DMS153 (cell line): ENCODE data around the gene DUSP22.

Experiments
- DNase-seq: peaks from one replicate; lab custom pipeline; 2025; lab: John Stamatoyannopoulos, UW

The DUSP22 gene

DNA sequence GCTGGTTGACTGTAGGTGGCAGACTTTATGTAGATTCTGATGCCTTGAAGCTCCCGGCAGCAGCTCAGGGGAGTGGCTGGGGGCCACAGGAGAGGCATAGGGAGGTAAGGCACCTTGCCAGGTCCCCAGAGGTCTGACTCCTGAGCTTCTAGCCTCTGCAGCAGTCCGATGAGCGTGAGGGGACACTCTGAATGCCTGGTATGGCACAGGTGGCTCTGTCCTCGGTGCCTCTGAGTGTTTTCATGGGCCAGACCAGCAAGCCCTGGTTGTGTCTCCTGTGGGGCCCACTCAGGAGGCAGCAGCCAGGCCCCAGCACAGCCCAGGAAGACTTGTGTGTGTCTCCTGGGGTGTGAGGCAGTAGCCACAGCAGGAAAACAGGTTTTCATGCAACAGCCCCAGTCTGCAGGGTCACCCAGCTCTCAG lies 59.6 kb downstream of the DUSP22 start:
- no peak for DNase-seq

- DNase-seq: no peak
These were observed 60.2 kb downstream of the DUSP22 start for GRCh38 chr6:352474-352873.

GRCh38 chr6:352896-353470 lies 60.7 kb downstream of the DUSP22 start:
- no peak for DNase-seq

DNA sequence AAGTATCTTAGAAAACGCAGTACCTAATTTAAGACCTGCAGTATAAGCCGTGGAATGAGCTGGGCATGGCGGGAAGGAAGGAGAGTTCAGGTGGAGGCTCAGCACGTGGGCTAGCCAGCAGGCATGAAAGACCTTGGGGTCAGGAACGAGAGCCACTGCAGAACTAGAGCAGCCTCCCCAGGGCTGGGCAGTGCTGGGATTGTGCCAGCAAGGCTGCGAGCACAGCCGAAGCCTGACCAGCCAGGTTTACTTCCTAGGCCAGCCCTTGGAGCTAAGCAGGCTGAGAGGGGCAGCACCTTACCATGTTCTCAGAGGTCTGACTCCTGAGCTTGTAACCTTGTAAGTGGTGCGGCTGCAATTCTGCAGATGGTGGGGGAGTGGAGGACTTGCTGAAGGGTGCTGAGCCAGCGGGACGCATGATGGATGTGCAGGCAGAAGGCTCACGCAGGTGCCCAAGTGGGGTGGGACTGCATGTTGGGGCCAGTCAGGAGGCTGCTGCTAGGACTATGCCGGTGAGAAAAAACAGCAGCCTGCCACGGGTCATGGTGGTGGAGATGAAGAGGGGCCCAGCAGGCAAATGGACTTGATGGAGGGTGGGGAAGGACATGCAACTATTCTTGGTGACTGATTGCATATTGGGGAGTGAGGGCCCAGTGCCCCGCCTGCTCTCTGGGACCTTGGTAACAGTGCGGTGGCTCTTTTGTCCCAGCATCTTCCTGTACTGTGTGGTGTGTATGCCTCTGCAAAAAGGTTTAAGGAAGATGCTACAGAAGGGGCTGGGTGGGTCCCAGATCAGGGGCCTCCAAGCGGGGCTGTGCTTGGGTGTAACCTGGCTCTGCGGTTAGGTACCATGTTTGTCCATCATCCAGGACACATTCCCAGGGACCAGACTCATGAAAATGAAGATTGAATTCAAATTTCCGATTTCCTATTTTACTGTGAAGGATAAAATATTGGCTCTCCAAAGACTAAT lies 61.6 kb downstream of the DUSP22 start:
- DNase-seq: no peak

DNA sequence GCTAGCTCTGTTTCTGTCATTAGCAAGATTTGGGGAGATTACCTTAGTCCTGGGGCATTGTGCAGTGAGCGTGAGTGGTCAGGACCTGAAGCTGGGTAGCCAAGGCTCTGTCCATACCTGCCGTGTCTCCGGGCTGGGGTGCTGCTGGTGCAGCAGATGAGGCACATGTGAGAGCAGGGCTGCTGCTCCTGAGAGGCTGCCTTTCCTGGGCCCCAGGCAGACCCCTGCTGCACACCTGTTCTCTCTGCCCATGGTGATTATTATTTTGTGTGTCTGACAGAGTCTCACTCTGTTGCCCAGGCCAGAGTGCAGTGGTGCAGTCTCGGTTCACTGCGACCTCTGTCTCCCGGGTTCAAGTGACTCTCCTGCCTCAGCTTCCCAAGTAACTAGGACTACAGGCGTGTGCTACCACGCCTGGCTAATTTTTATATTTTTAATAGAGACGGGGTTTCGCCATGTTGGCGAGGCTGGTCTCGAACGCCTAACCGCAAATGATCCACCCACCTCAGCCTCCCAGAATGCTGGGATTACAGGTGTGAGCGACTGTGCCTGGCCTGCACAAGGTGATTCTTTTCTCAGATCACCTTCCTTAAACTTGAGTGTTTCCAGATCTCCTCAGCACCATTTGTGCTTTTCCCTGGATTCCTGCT lies 62.5 kb downstream of the DUSP22 start:
- DNase-seq: no peak

DNA sequence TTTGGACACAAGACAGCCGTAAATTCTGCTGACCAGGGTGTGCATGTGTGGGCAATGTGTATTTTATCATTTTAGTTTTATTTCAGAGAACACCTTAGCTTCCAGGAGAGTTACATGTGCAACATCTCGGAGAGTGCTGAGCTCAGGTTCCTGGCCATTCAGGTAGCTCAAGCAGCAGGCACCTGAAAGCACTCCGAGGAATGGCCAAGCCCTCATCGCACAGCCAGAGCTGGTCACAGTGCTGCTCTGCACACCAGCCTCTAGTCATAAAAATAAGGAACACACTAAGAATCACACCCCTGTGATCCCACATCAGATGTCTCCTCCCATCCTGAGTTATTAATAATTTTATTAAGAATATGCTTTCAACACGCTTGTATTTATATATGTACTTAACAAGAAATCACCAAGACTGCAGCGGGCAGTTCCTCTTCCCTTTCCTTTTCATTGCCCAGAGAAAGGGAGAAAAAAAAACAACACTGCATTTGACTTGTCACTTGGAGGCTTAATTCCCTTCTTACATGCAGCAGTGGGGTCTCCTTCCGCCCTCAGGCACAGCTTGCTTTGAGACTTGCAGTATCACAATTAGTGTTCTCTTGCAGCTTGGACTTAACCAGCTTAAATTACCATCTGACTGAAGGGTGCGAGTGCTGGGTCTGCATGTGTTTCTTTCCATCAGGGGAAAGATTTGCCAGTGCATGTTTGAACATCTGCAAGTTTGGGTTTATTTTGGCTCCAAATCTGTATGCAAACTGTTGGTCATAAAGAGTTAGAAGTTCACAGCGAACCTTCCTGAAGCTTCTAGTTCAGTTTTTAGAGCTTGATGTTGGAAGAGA lies 63.3 kb downstream of the DUSP22 start:
- no peak for DNase-seq

- DNase-seq: no peak
These were observed 64.6 kb downstream of the DUSP22 start for GRCh38 chr6:356828-357251.

DNA sequence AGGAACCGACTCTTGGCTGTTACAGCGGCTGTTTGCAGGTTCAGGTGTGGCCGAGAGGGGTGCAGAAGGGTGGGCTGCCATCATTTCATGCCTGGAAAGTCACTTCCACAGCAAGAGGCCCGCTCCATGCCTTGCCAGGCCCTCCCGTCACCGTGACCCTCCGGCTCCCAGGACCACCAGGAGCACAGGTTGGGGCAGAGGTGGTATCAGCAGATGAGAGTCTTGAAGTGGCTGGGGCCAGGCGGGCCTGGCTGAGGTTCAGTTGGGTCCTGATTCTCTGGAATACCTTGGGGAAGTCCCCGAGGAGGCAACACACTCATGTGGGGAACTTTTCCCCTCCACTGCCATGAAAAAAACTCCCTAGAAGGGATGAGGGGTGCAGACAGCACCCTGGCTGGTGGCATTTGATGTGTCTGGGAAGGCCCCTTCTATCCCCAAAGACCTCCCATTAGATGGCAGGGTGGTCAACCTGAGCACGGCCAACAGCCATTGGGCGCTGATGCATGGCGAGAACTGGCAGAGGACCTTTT lies 65.0 kb downstream of the DUSP22 start:
- DNase-seq: no peak

DNA sequence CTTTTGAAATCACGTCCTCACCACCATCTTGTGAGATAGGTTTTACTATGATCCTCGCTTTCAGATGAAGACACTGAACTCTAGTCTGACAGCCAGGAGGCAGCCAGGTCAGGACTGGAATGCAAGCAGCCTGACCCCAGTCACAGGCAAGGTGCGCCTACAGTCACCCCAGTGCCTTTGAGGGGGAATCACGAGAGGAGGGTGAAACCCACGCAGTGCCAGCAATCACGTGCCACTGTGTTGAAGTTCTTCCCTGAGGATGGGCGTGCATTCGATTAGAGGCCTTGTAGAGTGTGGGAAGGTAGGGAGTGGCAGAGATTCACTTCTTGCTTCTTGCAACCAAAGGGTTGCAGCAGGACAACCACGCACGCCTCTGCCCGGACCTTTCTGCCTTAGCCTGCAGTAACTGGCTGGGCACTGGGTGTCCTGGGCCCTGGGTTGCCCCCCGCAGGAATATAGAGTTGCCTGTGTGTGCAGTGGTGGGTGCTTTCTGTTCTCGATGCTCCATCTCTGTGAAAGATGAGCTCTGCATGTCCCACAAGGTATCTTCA lies 65.6 kb downstream of the DUSP22 start:
- DNase-seq: no peak

DNA sequence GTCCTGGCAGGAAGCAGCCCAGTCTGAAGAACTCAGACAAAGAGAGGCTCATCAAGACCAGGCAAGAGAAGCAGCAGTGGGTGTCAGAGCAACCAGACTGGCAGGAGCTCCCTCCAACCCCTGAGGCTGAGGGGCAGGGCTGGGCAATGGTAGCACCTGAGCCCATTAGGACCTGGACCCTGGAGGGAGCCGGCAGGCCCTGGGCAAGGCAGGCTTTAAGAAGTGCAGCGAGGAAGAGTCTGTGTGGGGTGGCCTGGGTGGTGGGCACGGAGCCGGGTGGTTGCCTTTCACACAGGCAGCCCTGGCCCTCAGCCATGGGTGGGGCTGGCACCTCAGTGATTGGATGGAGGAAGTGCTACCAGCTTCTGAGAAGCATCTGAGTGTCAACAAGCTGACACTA lies 66.1 kb downstream of the DUSP22 start:
- no peak for DNase-seq

GRCh38 chr6:358847-359246 lies 66.6 kb downstream of the DUSP22 start:
- no peak for DNase-seq

DNA sequence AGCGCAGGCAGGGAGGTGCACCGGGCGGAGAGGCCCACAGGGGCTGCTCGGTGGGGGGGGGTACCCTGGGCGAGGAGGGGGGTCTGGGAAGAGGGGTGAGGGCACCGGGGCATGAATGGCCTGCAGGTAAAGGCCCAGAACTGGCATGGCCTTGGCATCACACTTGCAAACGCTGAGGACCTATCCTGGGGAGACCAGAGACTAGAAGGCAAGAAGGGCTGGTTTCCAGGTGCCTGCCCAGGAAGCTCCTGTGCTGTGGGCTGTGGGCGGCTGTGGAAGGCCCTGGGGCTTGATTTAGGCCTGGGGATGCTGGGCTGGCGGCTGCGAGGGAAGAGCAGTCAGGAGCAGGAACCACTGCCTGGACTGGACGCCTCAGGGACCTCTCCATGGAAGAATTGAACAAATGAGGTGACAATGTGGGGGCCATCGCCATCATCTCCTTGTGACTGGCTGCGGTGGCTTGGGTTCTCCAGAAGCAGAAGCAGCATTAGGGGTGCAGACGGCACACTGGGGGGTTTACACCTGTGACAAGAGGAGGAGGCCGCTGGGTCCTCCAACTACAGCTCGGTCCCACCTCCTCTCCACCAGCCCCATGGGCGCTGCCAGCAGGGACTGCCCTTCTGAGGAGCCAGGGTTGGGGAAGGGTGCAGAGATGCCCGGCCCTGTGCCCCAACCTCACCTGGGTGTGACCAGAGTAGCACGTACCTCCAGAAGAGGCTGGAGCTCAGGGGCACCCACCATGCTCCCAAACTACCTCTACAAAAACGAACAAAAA lies 67.2 kb downstream of the DUSP22 start:
- no peak for DNase-seq

- no peak for DNase-seq
These were observed 68.1 kb downstream of the DUSP22 start for GRCh38 chr6:360349-360748.

DNA sequence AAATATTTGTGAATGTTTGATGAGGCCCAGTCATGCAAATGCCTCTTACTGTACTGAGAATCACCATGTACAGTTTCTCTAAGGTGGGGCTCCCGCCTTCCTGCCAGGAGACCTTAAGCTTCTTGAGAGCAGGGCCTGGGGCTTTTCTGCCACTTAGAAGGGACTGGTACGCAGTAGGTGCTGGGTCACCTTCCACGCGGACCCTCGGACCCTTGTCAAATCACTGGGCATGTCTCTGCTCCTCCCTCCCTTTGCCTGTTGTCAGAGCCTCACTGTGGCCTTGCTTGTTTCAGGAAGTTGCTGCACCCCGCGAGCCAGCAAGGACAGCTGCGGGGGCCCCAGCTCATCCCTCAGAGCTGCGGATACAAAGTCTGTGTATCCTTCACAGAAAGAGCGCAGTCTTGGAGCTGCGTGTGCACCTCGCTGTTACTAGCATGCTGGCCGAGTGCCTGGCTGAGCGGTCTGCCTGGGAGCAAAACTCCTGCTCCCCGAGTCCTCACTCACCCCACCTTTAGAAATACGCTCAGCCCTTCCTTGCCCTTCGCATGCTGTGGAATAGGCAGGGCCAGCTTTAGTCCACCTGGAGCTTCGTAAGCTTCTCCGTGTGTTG lies 68.6 kb downstream of the DUSP22 start:
- no peak for DNase-seq

DNA sequence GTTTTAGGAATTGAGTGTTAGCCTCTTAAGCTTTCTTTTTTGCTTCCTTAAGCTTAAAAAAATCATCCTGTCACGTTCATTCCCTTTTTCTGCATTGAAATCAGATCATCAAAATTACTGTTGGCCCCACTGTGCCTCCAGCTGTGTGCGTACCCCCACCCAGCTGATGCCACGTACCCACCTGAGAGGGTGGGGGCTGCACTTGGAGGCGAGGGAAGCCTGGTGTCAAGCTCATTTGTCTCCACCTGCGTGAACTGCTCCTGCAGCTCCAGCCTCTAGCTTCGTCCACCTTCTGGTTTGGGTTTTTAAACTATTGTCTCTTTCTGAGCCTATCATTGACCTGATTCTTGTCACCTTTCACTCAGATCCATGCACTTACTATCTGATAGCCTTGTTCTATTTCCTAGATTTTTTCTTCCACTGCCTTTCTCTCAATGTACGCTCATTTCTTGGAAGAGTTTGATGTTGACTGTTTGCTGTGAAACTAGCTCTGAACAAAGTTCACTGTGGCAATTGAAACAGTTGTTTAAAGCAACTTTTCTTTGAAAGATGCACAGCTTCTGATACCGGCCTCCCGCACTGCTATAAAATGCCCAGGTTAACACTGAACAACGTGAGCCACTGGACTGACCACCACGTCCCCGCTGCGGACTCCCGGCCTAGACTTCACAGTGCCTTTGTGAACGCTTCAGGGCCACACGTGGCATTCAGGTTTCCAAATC lies 69.3 kb downstream of the DUSP22 start:
- DNase-seq: no peak

GRCh38 chr6:362231-362923 lies 70.1 kb downstream of the DUSP22 start:
- no peak for DNase-seq

- no peak for DNase-seq
These were observed 70.6 kb downstream of the DUSP22 start for GRCh38 chr6:362924-363249.

DNA sequence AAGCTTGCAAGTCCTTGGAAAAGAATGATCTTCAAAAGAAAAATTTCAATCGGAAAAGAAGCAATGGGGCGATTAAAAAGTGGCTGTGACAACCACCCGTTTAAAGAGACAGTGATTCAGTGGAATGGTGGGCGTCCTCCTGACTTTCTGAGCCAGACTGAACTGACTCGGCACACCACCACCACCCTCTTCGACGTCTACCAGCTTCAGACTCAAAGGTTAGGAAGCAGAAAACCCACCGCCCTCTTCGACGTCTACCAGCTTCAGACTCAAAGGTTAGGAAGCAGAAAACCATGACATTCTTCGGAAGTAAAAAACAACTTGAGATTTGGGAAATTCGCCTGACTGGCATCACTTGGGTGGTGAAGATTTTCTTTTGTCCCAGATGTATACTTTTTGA lies 71.0 kb downstream of the DUSP22 start:
- DNase-seq: no peak

GRCh38 chr6:363909-364308 lies 71.6 kb downstream of the DUSP22 start:
- DNase-seq: no peak
